ENCODE data around the gene MAPK1.

DNA sequence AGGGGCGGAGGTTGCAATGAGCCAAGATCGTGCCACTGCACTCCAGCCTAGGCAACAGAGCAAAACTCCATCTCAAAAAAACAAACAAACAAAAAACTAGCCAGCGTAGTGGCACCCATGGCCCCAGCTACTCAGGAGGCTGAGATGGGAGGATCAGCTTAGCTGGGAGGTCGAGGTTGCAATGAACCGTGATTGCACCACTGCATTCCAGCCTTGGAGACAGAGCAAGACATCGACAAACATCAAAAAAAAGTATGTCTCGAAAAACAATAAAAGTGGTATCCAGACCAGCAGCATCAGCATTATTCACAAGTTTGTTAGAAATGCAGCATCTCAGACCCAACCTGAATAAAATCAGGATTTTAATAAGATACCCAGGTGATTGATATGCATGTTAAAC is 6.2 kb upstream of the MAPK1 start:
- TF ChIP-seq POLR2A (IDR thresholded peaks at IDR 0.05) (no peak), POLR2AphosphoS5 (IDR thresholded peaks at IDR 0.05) (no peak)
